Ovary (tissue), 9 donors: ENCODE data around the gene SLC5A6. TPM values are rescaled to one million over a fixed set of nuclear protein-coding genes. Genes with fewer than 3 reads are reported as not detected.

Source experiments
- DNase-seq, 5 donors: peaks; one replicate each; pipeline ENCODE4 v3.0.0-alpha.2; 2019 to 2020
- H3K27ac ChIP-seq, 2 donors: fragments of 200-600 bp; one replicate each; pipeline versions ENCODE4 v1.5.1 to v1.8.0; 2019 to 2022
- H3K27me3 ChIP-seq: fragments of 200-600 bp; one replicate; pipeline ENCODE4 v1.8.0; 2022
- H3K36me3 ChIP-seq: fragments of 200-600 bp; sonication (generic); one replicate; pipeline ENCODE4 v1.5.1; 2019
- H3K4me1 ChIP-seq: one replicate; pipeline ENCODE4 v1.8.1; 2013; ENCODE audit warnings: mild to moderate bottlenecking, moderate library complexity; ENCODE audit not compliant: insufficient read depth
- H3K4me3 ChIP-seq: fragments of 200-600 bp; sonication (generic); one replicate; pipeline ENCODE4 v1.5.1; 2017
- H3K9me3 ChIP-seq, 2 donors: fragments of 200-600 bp in 1 of 2; sonication (generic) in 1 of 2; one replicate each; pipeline versions ENCODE4 v1.5.1 to v1.8.1; 2013 to 2019; ENCODE audit warnings: mild to moderate bottlenecking in 1 of 2, moderate library complexity in 1 of 2
- EP300 ChIP-seq: sonication (generic); formaldehyde crosslinking; IDR thresholded peaks from one replicate; pipeline ENCODE4 v1.6.1; 2017; ENCODE audit warnings: antibody characterized with exemption
- POLR2A ChIP-seq: fragments of 450-650 bp; IDR thresholded peaks from one replicate; pipeline ENCODE4 v1.6.1; 2017; ENCODE audit warnings: antibody characterized with exemption, mild to moderate bottlenecking, moderate library complexity
- WGBS, 3 donors: extraction: QIAGEN DNeasy Blood & Tissue Kit in 1 of 3; methylation state at CpG; one replicate each; pipeline versions ENCODE4 v1.1.5 to v1.1.7; 2013 to 2017; 5-methylcytosine and 5-hydroxymethylcytosine counted together
- intact Hi-C, 4 donors: fragments of 100-400 bp; cut with DNase I; formaldehyde crosslinking; loops; one replicate each; pipeline versions ENCODE4 v1.11.0 to v1.15.1; 2022 to 2023
- polyA plus RNA-seq, 2 donors: library from polyadenylated mRNA; stranded (reverse); fragments of 200-250 nt in 1 of 2; fragments of 350-450 nt in 1 of 2; fragmentation: Illumina TruSeq in 1 of 2; extraction: RNeasy Lipid Tissue Mini Kit (QIAGEN cat#74804) in 1 of 2; gene quantifications; one replicate each; pipeline ENCODE4 v1.2.3, GENCODE V29; 2013 to 2014
- total RNA-seq, 7 donors: library from RNA; depleted of rRNA in 2 of 7; stranded (reverse); fragments of >200 nt in 2 of 7; fragmentation: NEBNext Ultra II Directional in 3 of 7; extraction: Animal tissue kit (Norgen Biotek cat#: 25700) in 3 of 7; gene quantifications; one replicate each; pipeline versions ENCODE4 v1.1.0 to v1.2.4, GENCODE V29; 2016 to 2023
- TF ChIP-seq, protein P1 (sequence below), 3 donors: fragments of 450-650 bp in 2 of 3; fragments of 200-600 bp in 1 of 3; IDR thresholded peaks; one replicate each; pipeline versions ENCODE4 v1.5.1 to v1.8.0; 2016 to 2022; ENCODE audit warnings: antibody characterized with exemption in 3 of 3, mild to moderate bottlenecking in 1 of 3
- donor health status: DM: no; HTN: no; CAD: no; lungs with moderate emphysema.
- donor health status: DM: no; HTN: no; CAD: no.
- donor health status: Bipolar disorder and iron deficiency.
- donor health status: DM: yes; HTN: yes; CAD: no.
- donor health status: DM: no; HTN: no; CAD: no.
- donor health status: DM: yes; HTN: yes; CAD: no.

Gene SLC5A6
- total and polyA plus RNA-seq, 9 donors: 11.2 to 37.9 (median 19.2) TPM

DNA sequence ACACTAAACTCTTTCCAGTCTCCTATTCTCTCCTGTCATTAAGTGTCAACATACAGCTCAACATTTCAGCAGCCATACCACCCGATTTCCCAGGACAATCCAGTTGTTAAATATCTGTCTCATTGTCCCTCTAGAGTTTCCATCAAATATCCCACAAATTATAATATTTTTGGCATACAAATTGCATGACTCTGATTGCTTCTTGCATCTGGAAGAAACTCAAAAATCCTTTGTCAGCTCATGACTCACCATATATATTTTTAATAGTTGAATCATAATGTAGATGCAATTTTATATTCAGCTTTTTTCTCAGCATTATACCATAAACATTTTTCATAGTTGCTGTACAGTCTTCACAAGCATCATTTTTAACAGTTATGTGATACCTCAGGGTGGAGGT, 43.6 kb upstream of the SLC5A6 start:
- Histone ChIP-seq H3K27ac (no peak overlapping the region), H3K36me3 (no peaks in the 10 kb centered on the region), H3K9me3 (no peaks in the 10 kb centered on the region), H3K27me3 (no peaks in the 10 kb centered on the region), H3K4me3 (no peak overlapping the region), H3K4me1 (peaks cover 2% of the 10 kb centered on the region)
- TF ChIP-seq POLR2A: no peak
- no peak for TF ChIP-seq EP300
- TF ChIP-seq, protein P1, sequence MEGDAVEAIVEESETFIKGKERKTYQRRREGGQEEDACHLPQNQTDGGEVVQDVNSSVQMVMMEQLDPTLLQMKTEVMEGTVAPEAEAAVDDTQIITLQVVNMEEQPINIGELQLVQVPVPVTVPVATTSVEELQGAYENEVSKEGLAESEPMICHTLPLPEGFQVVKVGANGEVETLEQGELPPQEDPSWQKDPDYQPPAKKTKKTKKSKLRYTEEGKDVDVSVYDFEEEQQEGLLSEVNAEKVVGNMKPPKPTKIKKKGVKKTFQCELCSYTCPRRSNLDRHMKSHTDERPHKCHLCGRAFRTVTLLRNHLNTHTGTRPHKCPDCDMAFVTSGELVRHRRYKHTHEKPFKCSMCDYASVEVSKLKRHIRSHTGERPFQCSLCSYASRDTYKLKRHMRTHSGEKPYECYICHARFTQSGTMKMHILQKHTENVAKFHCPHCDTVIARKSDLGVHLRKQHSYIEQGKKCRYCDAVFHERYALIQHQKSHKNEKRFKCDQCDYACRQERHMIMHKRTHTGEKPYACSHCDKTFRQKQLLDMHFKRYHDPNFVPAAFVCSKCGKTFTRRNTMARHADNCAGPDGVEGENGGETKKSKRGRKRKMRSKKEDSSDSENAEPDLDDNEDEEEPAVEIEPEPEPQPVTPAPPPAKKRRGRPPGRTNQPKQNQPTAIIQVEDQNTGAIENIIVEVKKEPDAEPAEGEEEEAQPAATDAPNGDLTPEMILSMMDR (IDR thresholded peaks at IDR 0.05): no peak
- no peak for DNase-seq
- 20 to 29% (median 23%) methylated on average over 1 of the region's 1 CpG for WGBS, 3 donors
- intact Hi-C loops: no loop called here

GRCh38 chr2:27255187-27255586, 43.1 kb upstream of the SLC5A6 start:
- Histone ChIP-seq H3K27ac (no peak overlapping the region), H3K36me3 (no peaks in the 10 kb centered on the region), H3K9me3 (no peaks in the 10 kb centered on the region), H3K4me1 (peaks cover 4% of the 10 kb centered on the region), H3K27me3 (no peaks in the 10 kb centered on the region), H3K4me3 (no peak overlapping the region)
- intact Hi-C loops: no loop called here
- no peak for DNase-seq
- TF ChIP-seq, protein P1 (IDR thresholded peaks at IDR 0.05): no peak
- TF ChIP-seq EP300 (no peak), POLR2A (no peak)
- 8 to 11% (median 9%) methylated on average over 13 of the region's 13 CpGs for WGBS, 3 donors

DNA sequence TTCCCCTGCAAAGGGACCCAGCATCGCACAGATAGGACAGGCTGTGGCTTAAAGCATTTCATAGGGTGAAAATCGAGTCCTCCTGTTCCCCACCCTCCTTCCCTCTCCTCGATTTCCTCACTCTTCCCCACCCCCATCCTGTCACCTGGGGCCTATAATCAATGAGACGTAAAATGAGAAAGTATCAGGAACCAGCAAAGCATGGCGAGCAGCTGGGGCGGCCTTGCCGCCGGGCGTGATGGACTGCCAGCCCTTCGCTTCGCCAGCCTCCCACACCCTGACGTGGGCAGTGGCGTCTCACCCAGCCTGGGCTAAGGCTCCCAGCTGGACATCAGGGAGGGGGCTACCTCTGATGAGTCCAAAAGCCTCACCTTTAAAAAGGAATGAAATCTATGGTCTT, 39.7 kb upstream of the SLC5A6 start:
- H3K4me3 ChIP-seq: no peak overlapping the region
- H3K9me3 ChIP-seq: no peaks in the 10 kb centered on the region
- no peak for DNase-seq
- 75 to 80% (median 78%) methylated on average over 13 of the region's 13 CpGs for WGBS, 3 donors
- no peak overlapping the region for H3K27ac ChIP-seq
- H3K4me1 ChIP-seq: peaks cover 7% of the 10 kb centered on the region
- no peaks in the 10 kb centered on the region for H3K36me3 ChIP-seq
- intact Hi-C loops: no loop called here
- TF ChIP-seq, protein P1 (IDR thresholded peaks at IDR 0.05): no peak
- no peak for TF ChIP-seq EP300
- no peak for TF ChIP-seq POLR2A
- no peaks in the 10 kb centered on the region for H3K27me3 ChIP-seq

DNA sequence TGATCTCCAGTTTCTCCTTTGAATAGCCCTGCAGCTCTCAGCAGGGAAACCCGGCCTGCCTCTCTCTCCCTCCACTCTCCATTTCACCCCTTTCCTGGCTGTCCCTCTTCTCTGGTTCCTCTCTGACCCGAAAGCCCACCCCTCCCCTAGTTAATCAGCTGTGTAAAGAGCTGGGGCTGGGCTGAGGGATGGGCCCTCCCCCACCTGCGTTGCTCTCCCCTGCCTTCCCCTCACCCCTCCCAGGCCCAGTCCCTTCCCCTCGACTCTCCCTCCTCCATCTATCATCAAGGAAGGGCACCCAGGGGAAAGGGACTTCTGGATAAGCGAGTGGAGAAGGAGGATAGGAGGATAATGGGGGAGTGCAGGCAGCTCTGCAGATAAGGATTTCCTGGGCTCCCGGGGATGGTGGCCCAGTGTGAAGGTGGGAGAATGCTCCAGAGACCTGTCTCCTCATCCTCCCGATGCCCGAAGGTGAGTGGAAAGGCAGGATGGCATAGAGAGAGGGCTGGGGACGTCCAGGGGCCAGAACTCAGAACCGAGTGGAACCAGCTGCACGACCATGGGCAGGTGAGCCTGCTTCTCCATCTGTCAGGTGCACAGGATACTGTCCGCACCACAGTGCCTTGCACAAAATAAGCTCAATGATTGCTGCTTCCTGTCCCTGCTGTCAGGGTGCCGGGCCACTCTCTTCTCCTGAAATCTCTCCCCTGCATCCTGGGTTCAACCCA, 38.7 kb upstream of the SLC5A6 start:
- Histone ChIP-seq H3K9me3 (no peaks in the 10 kb centered on the region), H3K27me3 (no peaks in the 10 kb centered on the region), H3K4me1 (peaks cover 7% of the 10 kb centered on the region), H3K4me3 (no peak overlapping the region), H3K36me3 (no peaks in the 10 kb centered on the region), H3K27ac (no peak overlapping the region)
- intact Hi-C loops: no loop called here
- no peak for DNase-seq
- WGBS, 3 donors: 54 to 68% (median 57%) methylated on average over 13 of the region's 13 CpGs
- TF ChIP-seq POLR2A (no peak), EP300 (no peak)
- TF ChIP-seq, protein P1 (IDR thresholded peaks at IDR 0.05): no peak
